Subcutaneous abdominal adipose tissue (tissue), 5 donors: Measurements from ENCODE around the gene MTUS2.

Experiments
- H3K27ac ChIP-seq: one replicate; pipeline ENCODE4 v1.7.0; 2013; ENCODE audit warnings: low read depth, mild to moderate bottlenecking, inconsistent platforms, low read length, moderate library complexity
- H3K27me3 ChIP-seq, 5 donors: one replicate each; pipeline ENCODE4 v1.7.0; 2013; ENCODE audit warnings: low read length in 5 of 5, inconsistent platforms in 1 of 5; ENCODE audit not compliant: control insufficient read depth in 5 of 5, insufficient read depth in 4 of 5
- H3K36me3 ChIP-seq, 5 donors: one replicate each; pipeline ENCODE4 v1.7.0; 2013; ENCODE audit warnings: low read length in 5 of 5; ENCODE audit not compliant: control insufficient read depth in 5 of 5, insufficient read depth in 5 of 5
- H3K4me1 ChIP-seq, 5 donors: one replicate each; pipeline ENCODE4 v1.7.0; 2013; ENCODE audit warnings: low read length in 5 of 5, mild to moderate bottlenecking in 3 of 5, moderate library complexity in 1 of 5; ENCODE audit not compliant: control insufficient read depth in 5 of 5, insufficient read depth in 5 of 5
- H3K4me3 ChIP-seq, 5 donors: one replicate each; pipeline ENCODE4 v1.7.0; 2013; ENCODE audit warnings: low read length in 5 of 5, low read depth in 1 of 5
- H3K9ac ChIP-seq, 5 donors: one replicate each; pipeline ENCODE4 v1.7.0; 2013; ENCODE audit warnings: low read length in 5 of 5, mild to moderate bottlenecking in 4 of 5, moderate library complexity in 3 of 5
- H3K9me3 ChIP-seq, 5 donors: one replicate each; pipeline ENCODE4 v1.7.0; 2013; ENCODE audit warnings: low read length in 5 of 5; ENCODE audit not compliant: control insufficient read depth in 5 of 5
- donor health status: healthy.
- donor health status: healthy.
- donor health status: healthy.
- donor health status: healthy.
- donor health status: healthy.

Gene MTUS2

DNA sequence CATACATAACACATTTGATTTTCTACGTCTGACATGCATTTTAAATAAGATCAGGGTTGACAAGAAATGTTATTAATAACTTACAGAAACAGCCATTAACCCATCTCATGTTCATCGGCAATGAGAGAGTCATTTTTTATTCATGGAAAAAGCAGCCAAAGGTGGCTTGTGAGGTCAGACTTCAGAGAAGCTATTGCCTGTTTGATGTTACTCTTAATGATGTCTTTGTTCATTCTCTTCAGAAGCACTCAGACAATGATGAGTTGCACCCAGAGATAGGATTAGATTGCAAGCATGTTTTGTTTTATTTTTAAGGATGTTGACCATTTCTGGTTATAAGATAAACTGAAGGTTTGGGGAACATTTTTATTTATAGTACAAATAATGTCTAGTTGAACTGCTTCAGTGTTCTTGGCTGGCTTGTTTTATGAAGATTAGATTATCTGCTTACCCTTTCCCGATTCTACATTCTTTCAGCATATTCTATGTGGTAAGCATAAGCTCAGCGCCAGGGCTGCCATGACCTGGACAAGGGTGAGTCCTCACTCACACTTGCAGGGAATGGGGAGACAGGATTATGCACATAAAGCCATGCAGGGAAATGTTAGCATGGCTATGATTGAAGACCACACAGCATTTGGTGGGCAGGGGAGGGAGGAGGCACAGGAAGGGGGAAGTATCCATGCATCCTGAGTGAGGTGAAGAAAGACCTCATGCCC lies 288.1 kb downstream of the MTUS2 start:
- H3K36me3 ChIP-seq: no peaks in the 10 kb centered on the region
- peaks cover 0 to 5% (median 2%) of the 10 kb centered on the region in 5 donors for H3K27me3 ChIP-seq
- no peak overlapping the region for H3K9ac ChIP-seq
- H3K9me3 ChIP-seq: no peaks in the 10 kb centered on the region
- no peaks in the 10 kb centered on the region for H3K4me1 ChIP-seq
- no peak overlapping the region for H3K4me3 ChIP-seq
- no peak overlapping the region for H3K27ac ChIP-seq

DNA sequence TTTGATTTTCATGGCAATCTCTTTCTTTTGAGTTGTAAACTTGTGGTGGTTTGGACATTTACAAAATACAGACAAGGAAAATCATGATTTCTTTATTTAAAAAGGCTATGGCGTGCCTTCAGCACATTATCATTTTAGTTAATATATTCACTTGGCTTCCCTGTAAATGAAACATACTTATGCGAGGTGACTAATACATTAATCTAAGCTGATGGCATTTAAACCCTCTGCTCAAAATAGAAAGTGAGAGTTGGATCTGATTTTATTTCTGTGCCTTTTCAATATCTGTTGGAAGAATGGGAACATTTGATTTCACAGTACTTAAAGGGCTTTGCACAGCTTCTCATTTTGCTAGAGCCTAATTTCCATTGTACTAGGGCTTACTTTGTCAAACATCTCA lies 289.8 kb downstream of the MTUS2 start:
- Histone ChIP-seq H3K9ac (no peak overlapping the region), H3K4me3 (no peak overlapping the region), H3K36me3 (no peaks in the 10 kb centered on the region), H3K27me3 (peaks cover 0 to 3% (median 0%) of the 10 kb centered on the region in 5 donors), H3K27ac (no peak overlapping the region), H3K4me1 (no peaks in the 10 kb centered on the region), H3K9me3 (no peaks in the 10 kb centered on the region)

DNA sequence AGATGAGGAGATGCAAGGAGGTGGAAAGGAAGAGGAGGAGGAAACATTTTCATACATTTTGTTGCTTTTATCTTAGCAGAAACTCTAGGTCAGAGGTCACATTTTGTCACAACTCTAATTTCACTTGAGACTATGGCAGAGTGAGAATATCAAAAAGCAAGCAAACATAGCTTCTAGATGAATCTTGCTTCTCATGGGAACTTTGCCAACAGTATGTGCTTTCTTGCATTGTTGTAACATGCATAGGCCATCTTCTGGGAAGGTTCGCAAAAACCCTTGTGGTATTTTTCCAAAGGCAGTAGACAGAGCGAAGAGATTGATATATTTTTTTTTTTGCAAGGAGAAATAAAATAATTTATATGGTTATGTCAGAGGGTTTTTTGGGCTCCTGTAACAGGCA lies 291.3 kb downstream of the MTUS2 start:
- H3K36me3 ChIP-seq: no peaks in the 10 kb centered on the region
- no peaks in the 10 kb centered on the region for H3K9me3 ChIP-seq
- no peak overlapping the region for H3K9ac ChIP-seq
- no peaks in the 10 kb centered on the region for H3K4me1 ChIP-seq
- H3K27me3 ChIP-seq: peaks cover 0 to 3% (median 0%) of the 10 kb centered on the region in 5 donors
- no peak overlapping the region for H3K27ac ChIP-seq
- no peak overlapping the region for H3K4me3 ChIP-seq

DNA sequence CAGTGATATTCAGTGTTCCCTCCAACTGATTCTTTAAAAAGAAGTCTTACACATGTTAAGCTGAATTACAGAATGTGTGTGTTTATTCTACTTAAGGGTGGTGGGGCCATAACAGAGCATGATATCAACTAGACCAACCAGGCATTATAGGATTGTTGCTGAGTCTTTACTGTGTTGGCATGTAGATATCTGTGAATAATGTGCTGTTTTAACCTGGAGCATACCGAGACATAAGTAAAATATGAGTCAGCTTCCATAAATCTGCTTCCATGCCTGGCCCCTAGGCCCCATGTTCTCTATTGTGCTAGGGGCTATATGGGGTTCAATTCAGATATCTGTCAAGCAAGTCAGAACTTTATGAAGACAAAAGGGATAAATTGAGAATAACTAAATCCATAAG lies 295.7 kb downstream of the MTUS2 start:
- no peaks in the 10 kb centered on the region for H3K36me3 ChIP-seq
- H3K4me3 ChIP-seq: no peak overlapping the region
- H3K9ac ChIP-seq: no peak overlapping the region
- H3K4me1 ChIP-seq: no peaks in the 10 kb centered on the region
- no peak overlapping the region for H3K27ac ChIP-seq
- peaks cover 0 to 5% (median 0%) of the 10 kb centered on the region in 5 donors for H3K27me3 ChIP-seq
- H3K9me3 ChIP-seq: no peaks in the 10 kb centered on the region

DNA sequence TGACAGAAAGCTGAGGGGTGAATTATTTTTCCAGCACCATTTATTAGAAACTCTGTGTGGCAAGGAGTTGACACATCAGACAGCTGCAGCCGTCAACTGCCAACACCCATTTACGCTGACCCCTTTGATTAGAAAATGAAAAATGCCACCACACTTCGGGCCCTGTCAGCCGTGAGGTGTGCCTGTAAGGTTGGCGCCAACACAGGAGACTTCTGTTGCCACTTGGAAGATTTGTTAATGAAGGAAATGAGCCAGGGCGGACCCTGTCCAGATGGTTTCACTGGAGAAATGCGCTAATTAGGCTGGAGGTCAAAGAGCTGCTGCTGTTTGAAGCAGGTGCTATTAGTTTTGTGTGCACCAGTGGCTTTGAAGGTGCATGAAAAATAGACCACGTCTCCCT lies 297.5 kb downstream of the MTUS2 start:
- Histone ChIP-seq H3K9ac (no peak overlapping the region), H3K4me1 (no peaks in the 10 kb centered on the region), H3K4me3 (no peak overlapping the region), H3K9me3 (no peaks in the 10 kb centered on the region), H3K27ac (no peak overlapping the region), H3K27me3 (peaks cover 0 to 5% (median 0%) of the 10 kb centered on the region in 5 donors), H3K36me3 (no peaks in the 10 kb centered on the region)

DNA sequence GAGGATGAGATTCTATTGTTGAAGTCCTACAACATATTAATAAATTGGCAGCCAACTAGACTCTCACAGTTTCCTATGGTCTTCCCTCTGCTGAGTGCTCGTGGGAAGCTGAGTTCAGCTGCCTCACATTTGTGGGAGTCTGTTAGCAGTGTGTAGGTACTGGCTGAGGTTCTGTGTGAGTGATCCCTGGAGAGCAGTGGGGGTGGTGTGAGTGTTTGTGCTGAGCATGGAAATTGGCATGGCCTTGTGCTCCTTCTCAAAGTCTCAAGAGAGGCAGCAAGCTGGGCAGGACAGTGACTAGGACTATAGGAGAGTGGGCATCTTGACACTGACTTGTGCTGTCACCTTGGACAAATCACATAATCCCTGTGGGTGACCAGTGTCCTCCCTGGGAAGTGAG lies 298.3 kb downstream of the MTUS2 start:
- H3K4me3 ChIP-seq: no peak overlapping the region
- no peaks in the 10 kb centered on the region for H3K4me1 ChIP-seq
- no peaks in the 10 kb centered on the region for H3K9me3 ChIP-seq
- H3K27me3 ChIP-seq: peaks cover 0 to 5% (median 0%) of the 10 kb centered on the region in 5 donors
- no peak overlapping the region for H3K9ac ChIP-seq
- H3K36me3 ChIP-seq: no peaks in the 10 kb centered on the region
- no peak overlapping the region for H3K27ac ChIP-seq

DNA sequence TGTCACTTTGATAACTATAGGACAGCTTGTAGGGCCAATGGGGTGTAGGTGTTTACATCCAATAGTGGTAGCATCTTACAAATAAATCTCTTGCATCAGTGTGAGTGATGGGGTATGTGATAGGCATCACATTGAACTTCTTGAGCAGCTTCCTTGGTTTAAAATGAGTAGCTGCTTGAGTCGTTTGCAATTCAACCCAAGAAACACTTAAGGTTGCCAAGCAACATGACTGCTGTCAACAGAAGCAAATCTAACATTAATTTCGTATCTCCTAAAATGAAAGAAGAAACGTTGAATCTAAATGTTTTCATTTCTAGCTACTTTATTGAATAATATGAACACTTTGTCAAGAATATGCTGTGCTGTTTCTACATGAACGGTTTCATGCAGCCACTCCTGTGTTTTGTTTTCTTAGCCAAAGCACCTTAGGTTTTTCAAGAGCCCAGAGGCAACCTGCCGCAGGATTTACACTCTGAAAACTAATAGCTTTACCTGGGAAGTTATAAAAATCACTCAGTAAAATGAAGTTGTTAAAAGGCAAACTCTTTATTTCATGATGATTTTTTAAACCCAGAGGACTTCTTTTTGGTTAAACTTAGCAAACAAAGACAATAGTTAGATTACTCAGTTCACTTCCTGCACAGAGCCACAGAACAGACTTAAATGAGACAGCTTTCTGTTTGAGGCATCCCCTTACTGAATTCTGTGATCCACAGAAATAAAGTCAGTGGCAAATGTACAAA lies 305.2 kb downstream of the MTUS2 start:
- Histone ChIP-seq H3K36me3 (no peaks in the 10 kb centered on the region), H3K9me3 (no peaks in the 10 kb centered on the region), H3K27ac (no peak overlapping the region), H3K4me1 (no peaks in the 10 kb centered on the region), H3K27me3 (no peaks in the 10 kb centered on the region), H3K9ac (no peak overlapping the region), H3K4me3 (no peak overlapping the region)

DNA sequence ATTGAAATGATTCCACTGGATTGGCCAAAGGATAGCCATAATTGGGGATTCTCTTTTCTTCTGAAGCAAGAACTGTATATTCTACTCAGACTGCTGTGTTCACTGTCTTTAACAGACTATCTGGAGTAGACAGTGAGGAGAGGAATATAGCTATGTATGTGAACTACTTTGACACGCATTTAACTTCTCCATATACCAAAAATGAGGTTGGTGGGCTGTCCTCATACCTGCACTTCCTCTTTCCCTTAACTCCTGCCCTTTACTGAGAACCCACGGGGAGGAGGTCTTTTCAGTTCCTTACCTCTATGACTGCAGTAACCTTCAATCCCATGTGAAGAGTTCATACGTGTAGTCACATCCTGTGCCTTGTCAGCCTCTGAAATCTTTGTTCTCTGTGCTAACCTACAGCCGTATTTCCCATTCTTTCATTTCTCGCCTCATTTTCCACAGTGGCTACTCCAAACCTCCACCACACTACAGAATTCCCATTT lies 305.8 kb downstream of the MTUS2 start:
- Histone ChIP-seq H3K4me3 (no peak overlapping the region), H3K4me1 (no peaks in the 10 kb centered on the region), H3K36me3 (no peaks in the 10 kb centered on the region), H3K9me3 (no peaks in the 10 kb centered on the region), H3K9ac (no peak overlapping the region), H3K27ac (no peak overlapping the region), H3K27me3 (no peaks in the 10 kb centered on the region)

DNA sequence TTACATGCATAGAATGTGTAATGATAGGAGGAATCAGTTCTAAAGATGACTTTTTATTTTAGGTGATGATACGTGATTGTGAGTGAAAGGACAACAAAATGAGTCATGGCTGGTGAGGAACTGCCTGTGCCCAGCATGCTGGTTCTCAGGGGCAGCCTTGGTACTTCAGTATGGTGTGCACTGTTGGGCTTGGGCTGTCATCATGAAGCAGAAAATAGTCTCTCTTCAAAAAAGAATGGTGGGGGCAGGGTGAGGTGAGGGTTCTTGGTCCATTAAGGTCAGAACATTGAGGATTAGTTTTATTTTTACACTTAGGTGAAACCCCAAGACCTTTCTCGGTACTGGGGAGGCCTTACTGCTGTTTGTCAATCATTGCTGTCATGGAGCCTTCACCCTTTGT lies 309.5 kb downstream of the MTUS2 start:
- no peaks in the 10 kb centered on the region for H3K27me3 ChIP-seq
- no peaks in the 10 kb centered on the region for H3K4me1 ChIP-seq
- no peak overlapping the region for H3K4me3 ChIP-seq
- no peak overlapping the region for H3K27ac ChIP-seq
- no peaks in the 10 kb centered on the region for H3K9me3 ChIP-seq
- no peak overlapping the region for H3K9ac ChIP-seq
- H3K36me3 ChIP-seq: no peaks in the 10 kb centered on the region

DNA sequence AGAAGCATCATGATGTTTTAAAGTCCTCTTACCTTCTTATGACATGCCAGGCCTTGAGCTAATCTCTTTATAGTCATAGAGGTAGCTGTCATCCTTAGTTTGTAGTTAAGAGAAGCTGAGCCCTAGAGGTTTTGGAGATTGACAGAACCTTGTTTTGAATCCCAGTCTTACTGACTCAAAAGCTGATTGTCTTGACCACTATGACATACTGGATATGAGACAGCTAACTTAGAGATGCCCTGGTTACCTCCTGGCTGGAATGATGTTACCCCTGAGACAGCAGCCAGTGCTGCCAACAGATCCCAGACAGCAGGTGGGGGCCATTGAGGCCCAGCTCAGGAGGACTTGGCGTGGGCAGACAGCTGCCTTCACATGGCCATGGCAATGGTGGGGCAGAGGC lies 311.0 kb downstream of the MTUS2 start:
- Histone ChIP-seq H3K27me3 (no peaks in the 10 kb centered on the region), H3K36me3 (no peaks in the 10 kb centered on the region), H3K4me1 (no peaks in the 10 kb centered on the region), H3K9me3 (peaks cover 0 to under 1% (median 0%) of the 10 kb centered on the region in 5 donors), H3K27ac (no peak overlapping the region), H3K9ac (no peak overlapping the region), H3K4me3 (no peak overlapping the region)
